GM23338 (cell line): ENCODE data around the gene UXS1. TPM values are rescaled to one million over a fixed set of nuclear protein-coding genes. Genes with fewer than 3 reads are reported as not detected.

Experiments
- ATAC-seq: fragments of 200-7000 bp; cut with Tn5 transposase; 3 replicates; pipeline ENCODE4 v1.9.1; 2020
- DNase-seq: peaks from one replicate; pipeline ENCODE4 v3.0.0-alpha.2; 2015; ENCODE audit warnings: low spot score
- H2AFZ ChIP-seq: fragments of 200-600 bp; sonication (generic); 2 replicates; pipeline ENCODE4 v1.8.0; 2016; ENCODE audit warnings: antibody characterized with exemption, mild to moderate bottlenecking, moderate library complexity
- H3F3A ChIP-seq: fragments of 200-600 bp; sonication (generic); replicated peaks from 2 replicates; pipeline ENCODE4 v1.8.0; 2017; ENCODE audit warnings: antibody characterized with exemption, mixed run types, low read depth
- H3K27ac ChIP-seq: fragments of 200-600 bp; sonication (generic); 2 replicates; pipeline ENCODE4 v1.6.1; 2016; ENCODE audit warnings: low read depth
- H3K27me3 ChIP-seq: fragments of 200-600 bp; sonication (generic); 2 replicates; pipeline ENCODE4 v1.8.0; 2016; ENCODE audit warnings: mild to moderate bottlenecking, mixed run types, moderate library complexity; ENCODE audit not compliant: insufficient read depth
- H3K36me3 ChIP-seq: fragments of 200-600 bp; sonication (generic); 2 replicates; pipeline ENCODE4 v1.8.0; 2016; ENCODE audit warnings: mild to moderate bottlenecking; ENCODE audit not compliant: insufficient read depth
- H3K4me1 ChIP-seq: fragments of 200-600 bp; sonication (generic); 2 replicates; pipeline ENCODE4 v1.8.0; 2016; ENCODE audit warnings: mild to moderate bottlenecking, moderate library complexity; ENCODE audit not compliant: insufficient read depth
- H3K4me2 ChIP-seq: fragments of 200-600 bp; sonication (generic); 2 replicates; pipeline ENCODE4 v1.7.1; 2017; ENCODE audit warnings: mixed run types
- H3K4me3 ChIP-seq: fragments of 200-600 bp; sonication (generic); 2 replicates; pipeline ENCODE4 v1.6.1; 2016; ENCODE audit warnings: mixed run types
- H3K79me2 ChIP-seq: fragments of 200-600 bp; sonication (generic); replicated peaks from 2 replicates; pipeline ENCODE4 v1.8.0; 2017; ENCODE audit warnings: mild to moderate bottlenecking; ENCODE audit not compliant: insufficient read depth
- H3K9me2 ChIP-seq: fragments of 200-600 bp; sonication (generic); 2 replicates; pipeline ENCODE4 v1.8.0; 2017; ENCODE audit not compliant: insufficient read depth
- H4K20me1 ChIP-seq: fragments of 200-600 bp; sonication (generic); replicated peaks from 2 replicates; pipeline ENCODE4 v1.8.0; 2017; ENCODE audit warnings: mild to moderate bottlenecking; ENCODE audit not compliant: insufficient read depth
- H3K27ac Mint-ChIP-seq: 2 replicates; pipeline ENCODE4 v1.8.0; 2020; ENCODE audit warnings: inconsistent platforms, mild to moderate bottlenecking, moderate library complexity, mixed read lengths
- H3K27me3 Mint-ChIP-seq: 3 replicates; pipeline ENCODE4 v1.8.0; 2022; ENCODE audit warnings: low read depth, mild to moderate bottlenecking, moderate library complexity, mixed read lengths, inconsistent platforms; ENCODE audit not compliant: insufficient read depth, poor library complexity
- H3K36me3 Mint-ChIP-seq: 3 replicates; pipeline ENCODE4 v1.8.0; 2021; ENCODE audit warnings: low read depth, mild to moderate bottlenecking, inconsistent platforms, moderate library complexity, mixed read lengths
- H3K4me1 Mint-ChIP-seq: 3 replicates; pipeline ENCODE4 v1.8.0; 2020; ENCODE audit warnings: mild to moderate bottlenecking, inconsistent platforms, mixed read lengths
- H3K4me3 Mint-ChIP-seq: 3 replicates; pipeline ENCODE4 v1.8.0; 2021; ENCODE audit warnings: moderate library complexity, mild to moderate bottlenecking, inconsistent platforms, mixed read lengths
- H3K9me3 Mint-ChIP-seq: 3 replicates; pipeline ENCODE4 v1.8.0; 2020; ENCODE audit warnings: moderate library complexity, mild to moderate bottlenecking, inconsistent platforms, mixed read lengths
- CREB1 ChIP-seq: fragments of 250-450 bp; sonication (Bioruptor Pico); IDR thresholded peaks from 2 replicates; pipeline ENCODE4 v1.5.0; 2020; ENCODE audit warnings: low read depth, mild to moderate bottlenecking, moderate library complexity
- CTCF ChIP-seq, 2 experiments: fragments of 200-600 bp in 1 of 2; sonication (generic) in 1 of 2; conservative IDR thresholded peaks; 2 replicates each; pipeline versions ENCODE4 v1.5.1 to v1.6.1; 2016 to 2017; ENCODE audit warnings: antibody characterized with exemption in 2 of 2, low read depth in 2 of 2, mild to moderate bottlenecking in 2 of 2, moderate library complexity in 1 of 2
- ETS1 ChIP-seq: IDR thresholded peaks from 2 replicates; pipeline ENCODE4 v1.6.1; 2016; ENCODE audit warnings: antibody characterized with exemption
- JUNB ChIP-seq: IDR thresholded peaks from one replicate; pipeline ENCODE4 v1.6.1; 2016; ENCODE audit warnings: antibody characterized with exemption; ENCODE audit not compliant: unreplicated experiment
- ZNF114 ChIP-seq: fragments of 250-450 bp; sonication (Bioruptor Pico); IDR thresholded peaks from 2 replicates; pipeline ENCODE4 v1.5.0; 2020; ENCODE audit warnings: mild to moderate bottlenecking, moderate library complexity
- polyA plus RNA-seq: library from polyadenylated mRNA; unstranded; fragments of >200 nt; fragmentation: Nextera tagmentation; extraction: Ambion mirVana; gene quantifications from 2 replicates; pipeline ENCODE4 v1.2.1, GENCODE V29; 2016
- total RNA-seq: library from RNA; depleted of rRNA; stranded (reverse); fragments of >200 nt; shearing (Covaris generic); gene quantifications from 2 replicates; pipeline ENCODE4 v1.2.3, GENCODE V29; 2014

Gene UXS1
- total and polyA plus RNA-seq, 2 experiments from 2014 or later, result 48.7 to 131 TPM

GRCh38 chr2:106159866-106160785 is 34.0 kb downstream of the UXS1 start:
- Histone ChIP-seq H3K9me2 (no peaks in the 10 kb centered on the region), H3K4me3 (no peak overlapping the region), H3K4me2 (no peak overlapping the region), H3K27me3 (no peaks in the 10 kb centered on the region), H2AFZ (no peak overlapping the region), H3K79me2 (peaks cover 27% of the 10 kb centered on the region), H3F3A (no peaks in the 10 kb centered on the region), H3K4me1 (peaks cover 29% of the 10 kb centered on the region), H3K27ac (no peak overlapping the region), H3K36me3 (peaks cover 13% of the 10 kb centered on the region), H4K20me1 (no peaks in the 10 kb centered on the region)
- TF ChIP-seq JUNB (no peak), CTCF (conservative IDR thresholded peaks at IDR 0.05; ENCODE audit: low read depth in 2 of 2) (peak in 1 of 2 experiments; percentile 17; a peak in 2 of 4 replicates)
- peaks cover 5% of the 10 kb centered on the region for H3K27me3 Mint-ChIP-seq
- DNase-seq (peak; percentile 34), ATAC-seq (peak; percentile 50; the same call in 2 of the 3 replicates)
- H3K4me1 Mint-ChIP-seq, result peaks cover 28% of the 10 kb centered on the region
- peak overlapping the region; percentile 9; the same call in 1 of the 2 replicates for H3K27ac Mint-ChIP-seq
- H3K4me3 Mint-ChIP-seq, result no peak overlapping the region
- H3K36me3 Mint-ChIP-seq, result peaks cover 40% of the 10 kb centered on the region
- no peaks in the 10 kb centered on the region for H3K9me3 Mint-ChIP-seq

- no peaks in the 10 kb centered on the region for H3K9me3 Mint-ChIP-seq
- H3K4me1 Mint-ChIP-seq, result peaks cover 15% of the 10 kb centered on the region; the same call in 2 of the 3 replicates
- Histone ChIP-seq H4K20me1 (no peaks in the 10 kb centered on the region), H3K4me1 (peaks cover 18% of the 10 kb centered on the region), H3K36me3 (peaks cover 13% of the 10 kb centered on the region), H3K27ac (no peak overlapping the region), H3F3A (no peaks in the 10 kb centered on the region), H2AFZ (no peak overlapping the region), H3K4me3 (no peak overlapping the region), H3K27me3 (no peaks in the 10 kb centered on the region), H3K79me2 (peaks cover 33% of the 10 kb centered on the region), H3K4me2 (no peak overlapping the region), H3K9me2 (no peaks in the 10 kb centered on the region)
- peaks cover 49% of the 10 kb centered on the region for H3K36me3 Mint-ChIP-seq
- ATAC-seq, result no peak
- no peak for DNase-seq
- H3K4me3 Mint-ChIP-seq, result no peak overlapping the region
- no peak for TF ChIP-seq ZNF114 (CRISPR knock-in tag)
- no peak for TF ChIP-seq ETS1
- TF ChIP-seq JUNB, result no peak
- TF ChIP-seq CTCF (conservative IDR thresholded peaks at IDR 0.05; ENCODE audit: low read depth in 2 of 2), result no peak
- no peak for TF ChIP-seq CREB1
- H3K27me3 Mint-ChIP-seq, result peaks cover 3% of the 10 kb centered on the region
- no peak overlapping the region for H3K27ac Mint-ChIP-seq
Observed at GRCh38 chr2:106158871-106159270, 35.2 kb downstream of the UXS1 start.
